Thymus (tissue), 2 donors: ENCODE data around the gene ZNF280B. TPM values are rescaled to one million over a fixed set of nuclear protein-coding genes. Genes with fewer than 3 reads are reported as not detected.

Experiments
- polyA plus RNA-seq: library from polyadenylated mRNA; stranded (reverse); fragments of 200-250 nt; gene quantifications from one replicate; pipeline ENCODE4 v1.2.3, GENCODE V29; 2013
- total RNA-seq: library from RNA; stranded (reverse); fragments of 120-200 nt; gene quantifications from one replicate; pipeline ENCODE4 v1.2.4, GENCODE V29; 2013
- donor health status: healthy.

Gene ZNF280B
- total and polyA plus RNA-seq, 2 donors: 0.55 to 0.99 TPM

Other genes starting within 250 kb of the ZNF280B start
- gene ZNF280A, start 11.5 kb upstream of the ZNF280B start, total RNA-seq: 0.05 TPM
- 0.02 TPM for gene ZNF280A, start 11.5 kb upstream of the ZNF280B start, polyA plus RNA-seq
- gene PRAME, start 50.5 kb upstream of the ZNF280B start, total RNA-seq: 1.1 TPM
- gene PRAME, start 50.5 kb upstream of the ZNF280B start, polyA plus RNA-seq: 0.89 TPM
- gene GGTLC2, start 135.9 kb upstream of the ZNF280B start, total RNA-seq: not detected
- 0.07 TPM for gene GGTLC2, start 135.9 kb upstream of the ZNF280B start, polyA plus RNA-seq